Fibroblast of gingiva (primary cell): ENCODE results near the gene ZNF747.
A peak's percentile ranks its signal among the peaks of the same experiment; 100 is the strongest.
"Not testable (repeated sequence)": the region's sequence is repeated elsewhere in the genome, so short reads cannot be mapped to it uniquely, and the experiment has no call there.

Experiments used
- DNase-seq: peaks from one replicate; pipeline ENCODE4 v3.0.0-alpha.2; 2011; ENCODE audit warnings: low read depth

The ZNF747 gene

DNA sequence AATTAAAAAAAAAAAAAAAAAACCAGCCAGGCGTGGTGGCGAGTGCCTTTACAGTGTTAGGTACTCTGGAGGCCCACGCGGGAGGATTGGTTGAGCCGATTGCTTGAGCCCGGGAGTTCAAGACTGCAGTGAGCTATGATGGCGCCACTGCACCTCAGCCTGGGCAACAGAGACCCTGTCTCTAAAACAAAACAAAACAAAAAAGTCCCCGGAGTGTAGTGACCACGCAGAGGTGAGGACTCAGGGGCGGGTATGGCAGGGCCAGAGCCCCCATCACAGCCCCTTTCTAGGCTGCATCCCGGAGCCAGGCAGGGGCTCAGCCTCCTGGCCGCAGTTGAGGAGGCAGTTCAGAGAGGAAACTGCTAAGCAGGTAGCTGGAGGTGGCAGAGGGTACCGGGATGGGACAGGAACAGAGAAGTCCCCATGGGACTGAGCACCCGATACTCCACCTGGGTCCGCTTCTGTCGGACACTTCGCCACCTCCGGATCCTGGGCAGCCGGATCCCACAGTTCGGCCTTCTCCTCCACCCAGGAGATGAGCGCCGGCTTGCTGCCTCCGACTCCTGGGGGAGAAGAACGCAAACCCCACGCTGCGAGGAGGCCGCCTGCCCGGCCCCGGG is 800 bp downstream of the ZNF747 start:
- no peak for DNase-seq

DNA sequence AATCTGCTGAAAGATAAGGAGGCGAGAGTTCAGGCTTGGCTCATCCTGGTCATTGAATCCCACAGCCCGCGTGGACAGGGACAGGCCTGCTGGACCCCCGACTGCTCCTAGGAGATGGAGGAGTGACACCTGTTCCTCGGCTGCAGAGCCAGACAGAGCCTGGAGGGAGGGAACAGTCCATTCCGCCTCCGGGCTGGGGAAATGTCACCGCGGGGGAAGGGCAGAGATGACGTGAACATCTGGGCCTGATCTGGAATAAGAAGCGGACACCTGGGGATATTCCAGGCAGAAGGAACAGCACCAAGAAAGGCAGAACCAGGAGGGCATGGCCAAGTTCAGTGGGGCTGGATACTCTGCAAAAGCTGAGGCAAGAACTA is 1.5 kb downstream of the ZNF747 start:
- no peak for DNase-seq

DNA sequence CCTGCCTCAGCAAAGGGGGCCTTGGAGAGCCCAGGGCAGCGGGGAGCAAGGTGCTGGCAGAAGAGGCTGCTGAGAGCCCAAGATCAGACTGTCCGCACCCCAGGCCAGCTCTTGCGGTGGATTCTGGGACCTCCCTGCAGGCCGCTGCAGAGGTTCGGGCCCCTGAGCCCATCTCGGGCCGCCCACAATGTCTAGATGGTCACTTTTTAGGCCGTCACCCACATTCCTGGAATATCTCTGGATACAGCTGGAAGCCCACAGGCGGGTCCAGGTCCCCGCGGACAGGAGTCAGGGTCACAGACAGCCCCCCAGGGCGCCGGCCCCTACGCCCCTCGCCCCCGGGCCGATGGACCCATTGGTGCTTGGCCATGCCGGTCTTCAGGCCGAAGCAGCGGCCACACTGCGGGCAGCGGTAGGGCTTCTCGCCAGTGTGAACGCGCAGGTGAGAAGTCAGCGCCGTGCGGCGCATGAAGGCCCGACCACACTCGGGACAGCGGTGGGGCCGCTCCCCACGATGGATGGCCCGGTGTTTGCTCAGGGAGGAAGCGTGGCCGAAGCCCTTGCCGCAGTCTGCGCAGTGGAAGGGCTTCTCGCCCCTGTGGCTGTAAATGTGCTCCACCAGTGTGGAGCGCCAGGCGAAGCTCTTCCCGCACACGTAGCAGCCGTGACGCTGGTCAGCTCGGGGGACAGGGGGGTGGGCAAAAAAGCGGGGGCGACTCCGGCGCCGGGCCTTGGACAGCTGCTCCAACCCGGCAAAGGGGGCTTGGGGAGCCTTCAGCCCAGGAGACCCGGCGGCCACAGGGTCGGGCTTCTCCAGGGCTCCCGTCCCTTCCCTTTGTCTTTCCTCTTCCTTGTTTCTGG is 2.1 kb downstream of the ZNF747 start:
- DNase-seq = no peak

DNA sequence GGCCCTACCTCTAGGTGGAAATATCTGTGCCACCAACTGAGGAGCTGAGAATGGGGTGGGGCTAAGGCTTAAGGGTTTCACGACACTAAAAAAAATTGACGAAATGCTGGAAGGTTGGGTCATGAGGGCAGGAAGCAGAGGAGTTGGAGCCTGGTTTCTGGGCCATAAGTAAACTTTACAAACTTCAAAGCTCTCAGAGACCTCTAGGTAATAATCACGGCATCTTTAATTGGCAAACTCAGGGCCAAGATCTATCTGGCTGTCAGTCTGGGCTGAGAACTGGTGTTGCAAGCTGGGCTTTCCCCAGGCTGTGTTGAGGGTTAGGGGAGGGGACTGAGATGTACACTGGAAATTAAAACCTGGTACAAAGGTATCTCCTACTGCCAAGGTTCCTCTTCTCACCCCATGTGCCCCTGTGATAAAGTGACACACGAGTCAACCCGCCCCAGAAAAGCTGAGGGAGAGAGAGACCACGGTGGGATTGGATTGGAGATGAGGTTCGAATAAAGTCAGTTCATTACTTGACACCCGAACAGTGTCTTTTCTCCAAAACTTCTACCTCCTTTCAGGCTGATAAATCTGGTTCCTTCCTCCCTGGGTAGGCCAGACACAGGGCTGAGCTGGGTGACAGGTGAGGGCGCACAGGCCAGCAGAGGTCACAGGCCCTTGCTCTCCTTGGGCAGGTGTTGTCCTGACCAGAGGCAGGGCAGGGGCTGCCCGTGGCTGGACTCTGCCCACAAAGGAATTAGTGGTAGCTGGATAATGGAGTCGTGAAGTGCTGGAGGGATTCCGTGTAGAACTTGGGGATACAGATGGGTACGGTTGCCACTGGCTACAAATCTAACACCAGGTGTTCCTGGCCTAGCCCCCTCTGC is 4.3 kb downstream of the ZNF747 start:
- no peak for DNase-seq

DNA sequence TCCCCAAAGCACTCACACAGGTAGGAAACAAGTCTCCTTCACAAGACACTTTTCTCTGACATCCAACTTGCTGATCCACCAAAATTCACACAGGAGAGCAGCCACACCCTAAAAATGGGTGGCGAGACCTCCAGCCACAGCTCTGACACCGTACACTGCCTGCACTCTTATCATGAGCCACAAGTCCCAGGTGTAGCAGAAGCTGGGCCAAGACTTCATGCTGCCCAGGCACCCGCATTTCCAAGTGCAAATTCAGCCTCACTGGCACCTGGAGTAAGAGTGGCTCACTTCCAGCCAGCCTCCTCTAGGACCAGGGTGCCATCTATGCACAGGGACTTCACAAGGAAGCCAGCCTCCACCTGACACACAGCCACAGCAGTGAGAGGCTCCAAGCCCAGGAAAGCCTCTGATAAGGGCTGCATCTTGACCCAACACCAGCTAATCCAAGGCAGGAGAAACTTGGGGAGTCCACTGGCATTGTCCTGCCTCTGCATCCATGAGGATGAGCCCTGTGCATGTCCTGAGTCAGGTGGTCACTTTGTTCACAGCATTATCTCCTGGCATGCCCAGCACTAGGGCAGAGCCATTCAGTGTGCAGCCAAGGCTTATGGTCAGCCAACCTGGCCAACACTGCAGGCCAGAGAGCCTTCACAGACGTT is 5.7 kb downstream of the ZNF747 start:
- no peak for DNase-seq

DNA sequence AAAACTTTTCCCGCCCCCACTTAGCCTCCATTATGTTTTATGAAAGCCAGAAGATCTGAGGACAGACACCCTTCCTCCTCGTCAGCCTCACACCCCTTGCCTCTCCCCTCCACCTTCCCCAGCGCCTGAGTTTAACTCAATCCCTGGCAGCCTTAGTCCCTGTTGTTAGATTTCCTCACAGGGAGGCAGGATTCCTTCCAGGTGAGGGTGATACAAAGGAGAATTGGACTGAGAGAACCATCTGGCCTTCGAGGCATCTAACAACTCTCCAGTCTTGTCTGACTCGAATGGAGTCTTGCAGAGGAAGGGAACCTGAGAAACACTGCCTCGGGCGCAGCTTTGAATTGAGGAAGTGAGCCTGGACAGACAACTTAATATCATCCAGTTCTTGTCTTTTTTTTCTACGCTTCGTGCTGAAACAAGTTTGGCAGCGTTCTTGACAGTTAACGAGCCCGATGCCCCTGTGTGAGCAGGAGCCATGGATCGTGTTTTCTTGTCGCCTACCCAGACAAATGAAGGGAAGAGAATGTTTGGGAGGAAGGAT is 7.0 kb downstream of the ZNF747 start:
- no peak for DNase-seq

DNA sequence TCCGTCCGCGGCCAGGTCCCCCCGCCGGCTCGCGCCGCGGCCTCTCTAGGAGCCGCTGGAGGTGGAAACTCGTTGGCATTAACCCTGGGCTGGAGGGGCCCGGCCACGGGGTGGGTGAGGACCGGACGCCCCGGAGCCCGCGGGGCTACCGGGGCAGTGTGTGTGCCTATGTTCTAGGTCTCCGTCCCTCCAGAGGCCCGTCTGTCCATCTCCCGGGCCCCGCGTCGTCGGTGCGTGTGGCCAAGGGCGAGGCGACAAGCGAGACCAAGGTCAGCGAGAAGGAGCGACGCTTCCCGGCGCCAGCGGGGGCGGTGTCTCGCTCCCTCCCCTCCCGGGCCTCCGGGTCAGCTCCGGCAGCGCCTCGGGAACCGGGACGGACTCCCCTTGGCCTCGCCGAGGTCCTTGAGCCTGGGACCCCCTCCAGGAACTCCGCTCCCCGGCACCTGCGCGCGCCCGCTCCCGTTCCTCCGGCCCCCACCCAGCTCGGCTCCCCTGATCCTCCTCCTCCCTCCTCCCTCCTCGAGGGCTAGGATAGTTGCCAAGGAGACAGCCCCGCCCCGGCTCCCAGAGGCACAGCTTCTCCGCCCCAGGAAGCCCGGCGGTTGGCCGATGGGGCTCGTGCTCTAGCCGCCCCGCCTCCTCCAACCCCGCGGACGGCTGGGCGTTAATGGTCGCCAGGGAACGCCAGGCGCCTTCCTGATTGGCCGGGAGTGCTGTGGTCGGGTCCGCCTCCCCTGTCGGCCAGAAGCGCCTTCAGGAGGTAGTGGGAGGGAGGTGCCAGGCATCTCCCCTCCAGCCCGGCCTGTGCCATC is 7.6 kb downstream of the ZNF747 start:
- DNase-seq = peak; percentile 97

DNA sequence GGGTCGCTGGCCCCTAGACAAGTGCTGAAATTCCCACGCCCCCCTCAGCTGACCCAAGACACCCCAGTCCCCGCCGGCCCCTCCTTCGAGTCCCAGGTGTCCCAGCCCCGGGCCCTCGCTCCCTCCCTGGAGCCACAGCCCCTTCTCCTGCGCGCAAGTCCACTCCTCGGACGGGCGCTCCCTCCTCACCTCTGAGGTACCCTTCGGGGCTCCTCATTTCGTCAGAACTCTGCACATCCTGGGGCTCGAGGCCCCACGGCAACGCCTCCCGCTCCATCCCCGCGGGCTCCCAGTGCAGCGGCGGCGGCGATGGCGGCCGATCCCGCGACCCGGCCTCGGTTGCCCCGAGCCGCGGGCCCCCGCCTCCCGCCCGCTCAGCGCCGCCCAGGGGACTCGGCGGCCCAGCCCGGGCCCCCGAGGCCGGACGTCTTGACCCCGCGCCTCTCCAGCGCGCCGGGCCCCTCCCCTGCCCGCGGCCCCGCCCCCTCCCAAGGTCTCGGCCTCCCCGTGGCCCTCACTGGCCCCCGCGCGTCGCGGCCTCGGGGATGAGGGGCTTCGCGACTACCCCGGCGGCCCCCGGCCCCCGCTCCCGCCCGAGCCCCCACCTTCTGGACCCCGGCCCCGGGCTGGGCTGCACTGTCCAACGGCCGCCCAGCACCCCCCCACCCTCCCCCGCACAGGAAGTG is 8.4 kb downstream of the ZNF747 start, which contains the start of gene ZNF768:
Gene ZNF768, minus strand, starts transcription at position 430 of the 686 bp plus-strand sequence. Its CDS starts 153 bp downstream, at position 277.
- DNase-seq = no peak

DNA sequence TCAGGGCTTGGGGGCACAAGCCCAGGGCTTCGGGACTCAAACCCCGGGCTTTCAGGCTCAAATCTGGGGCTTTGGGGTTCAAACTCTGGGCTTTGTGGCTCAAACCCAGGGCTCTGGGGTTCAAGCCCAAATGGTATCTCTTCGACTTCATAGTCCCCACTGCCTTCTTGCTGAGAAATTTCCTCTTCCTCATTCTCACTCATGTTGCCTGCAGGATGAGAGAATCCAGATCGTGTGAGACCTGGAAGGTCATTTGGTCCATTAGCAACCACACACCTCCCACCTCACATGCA is 8.9 kb downstream of the ZNF747 start:
- no peak for DNase-seq

DNA sequence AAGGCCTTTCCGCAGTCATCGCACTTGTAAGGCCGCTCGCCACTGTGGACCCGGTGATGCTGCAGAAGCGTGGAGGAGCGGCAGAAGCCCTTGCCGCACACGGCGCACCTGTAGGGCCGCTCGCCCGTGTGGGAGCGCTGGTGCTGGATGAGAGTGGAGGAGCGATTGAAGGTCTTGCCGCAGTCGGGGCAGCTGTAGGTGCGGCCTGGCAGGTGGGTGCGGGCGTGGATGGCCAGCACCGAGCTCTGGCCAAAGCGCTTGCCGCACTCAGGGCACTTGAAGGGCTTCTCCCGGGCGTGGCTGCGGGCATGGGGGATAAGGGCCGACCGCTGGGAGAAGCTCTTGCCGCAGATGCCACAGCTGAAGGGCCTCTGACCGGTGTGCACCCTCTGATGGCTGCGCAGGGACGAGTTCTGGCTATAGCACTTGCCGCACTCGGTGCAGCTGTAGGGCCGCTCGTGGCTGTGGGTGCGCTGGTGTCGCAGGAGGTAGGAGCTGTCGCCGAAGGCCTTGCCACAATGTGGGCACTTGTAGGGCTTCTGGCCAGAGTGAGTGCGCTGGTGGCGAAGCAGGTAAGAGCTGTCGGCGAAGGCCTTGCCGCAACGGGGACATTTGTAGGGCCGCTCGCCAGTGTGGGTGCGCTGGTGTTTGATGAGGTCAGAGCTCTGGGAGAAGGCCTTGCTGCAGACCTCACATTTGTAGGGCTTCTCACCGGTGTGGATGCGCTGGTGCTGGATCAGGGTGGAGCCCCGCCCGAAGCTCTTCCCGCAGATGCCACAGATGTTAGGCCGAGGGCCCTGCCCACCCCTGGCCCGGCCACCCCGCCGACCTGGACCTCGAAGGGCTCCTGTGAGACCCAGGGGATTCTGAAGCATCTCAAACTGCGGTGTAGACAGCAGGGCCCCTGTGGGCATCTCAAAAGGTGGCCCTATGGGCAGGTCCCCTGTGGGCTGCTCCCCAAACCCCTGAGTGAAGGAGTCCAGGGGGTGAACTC is 9.8 kb downstream of the ZNF747 start:
- no peak for DNase-seq

DNA sequence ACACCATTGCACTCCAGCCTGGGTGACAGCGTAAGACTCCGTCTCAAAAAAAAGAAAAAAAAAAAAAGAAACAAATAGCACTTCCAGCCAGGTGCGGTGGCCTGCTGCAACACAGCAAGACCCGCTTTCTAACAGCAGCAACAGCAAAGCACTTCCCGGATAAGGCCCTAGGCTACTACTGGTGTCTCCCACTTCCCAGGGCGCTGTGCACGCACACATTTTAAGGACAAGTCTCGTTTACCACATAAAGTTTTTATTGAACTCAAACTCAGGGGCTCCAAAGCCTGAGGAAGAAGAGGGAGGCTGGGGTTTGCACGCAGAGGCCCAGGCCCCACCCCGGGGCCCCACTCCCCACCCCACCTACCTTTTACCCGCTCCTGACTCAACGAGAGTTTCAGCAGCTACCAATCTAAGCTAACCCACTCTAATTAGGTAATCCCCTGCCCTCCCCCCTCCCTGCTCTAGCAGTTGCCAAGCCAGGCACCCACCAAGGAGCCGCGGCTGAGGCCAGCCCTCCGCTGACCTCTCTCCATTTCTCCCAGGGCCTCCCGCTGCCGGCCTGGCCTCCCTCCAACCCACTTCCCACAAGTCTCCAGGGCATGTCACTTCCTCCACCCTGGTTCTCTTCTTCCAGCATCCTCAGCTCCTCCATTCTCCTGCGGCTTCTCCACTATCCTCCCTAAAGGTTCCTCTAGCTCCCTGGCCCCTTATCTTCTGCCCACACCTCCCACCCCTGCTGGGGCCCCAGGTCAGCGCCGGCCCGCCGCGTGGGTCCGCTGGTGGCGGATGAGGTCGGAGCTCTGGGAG is 10.7 kb downstream of the ZNF747 start:
- DNase-seq = no peak

DNA sequence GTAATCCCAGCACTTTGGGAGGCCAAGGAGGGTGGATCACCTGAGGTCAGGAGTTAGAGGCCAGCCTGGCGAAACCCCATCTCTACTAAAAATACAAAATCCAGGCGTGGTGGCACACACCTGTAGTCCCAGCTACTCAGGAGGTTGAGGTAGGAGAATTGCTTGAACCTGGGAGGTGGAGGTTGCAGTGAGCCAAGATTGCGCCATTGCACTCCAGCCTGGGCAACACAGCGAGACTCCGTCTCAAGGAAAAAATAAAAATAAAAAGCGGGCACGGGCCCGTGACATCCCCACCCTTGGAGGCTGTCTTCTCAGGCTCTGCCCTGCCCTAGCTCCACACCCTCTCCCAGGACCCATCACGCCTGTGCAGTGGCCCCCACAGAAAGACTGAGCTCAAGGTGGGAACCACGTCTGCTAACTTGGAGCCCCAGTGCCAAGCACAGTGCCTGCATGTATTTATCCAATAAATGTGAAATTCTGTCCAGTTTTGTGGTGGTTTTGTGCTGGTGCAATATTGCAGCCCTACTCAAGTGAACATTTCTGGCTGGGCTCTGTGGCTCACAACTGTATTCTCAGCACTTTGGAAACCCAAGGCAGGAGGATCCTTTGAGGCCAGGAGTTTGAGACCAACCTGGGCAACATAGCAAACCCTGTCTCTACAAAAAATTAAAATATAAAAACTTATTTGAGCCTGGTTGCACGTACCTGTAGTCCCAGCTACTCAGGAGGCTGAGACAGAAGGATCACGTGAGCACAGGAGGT is 11.8 kb downstream of the ZNF747 start:
- DNase-seq = not testable (repeated sequence)

DNA sequence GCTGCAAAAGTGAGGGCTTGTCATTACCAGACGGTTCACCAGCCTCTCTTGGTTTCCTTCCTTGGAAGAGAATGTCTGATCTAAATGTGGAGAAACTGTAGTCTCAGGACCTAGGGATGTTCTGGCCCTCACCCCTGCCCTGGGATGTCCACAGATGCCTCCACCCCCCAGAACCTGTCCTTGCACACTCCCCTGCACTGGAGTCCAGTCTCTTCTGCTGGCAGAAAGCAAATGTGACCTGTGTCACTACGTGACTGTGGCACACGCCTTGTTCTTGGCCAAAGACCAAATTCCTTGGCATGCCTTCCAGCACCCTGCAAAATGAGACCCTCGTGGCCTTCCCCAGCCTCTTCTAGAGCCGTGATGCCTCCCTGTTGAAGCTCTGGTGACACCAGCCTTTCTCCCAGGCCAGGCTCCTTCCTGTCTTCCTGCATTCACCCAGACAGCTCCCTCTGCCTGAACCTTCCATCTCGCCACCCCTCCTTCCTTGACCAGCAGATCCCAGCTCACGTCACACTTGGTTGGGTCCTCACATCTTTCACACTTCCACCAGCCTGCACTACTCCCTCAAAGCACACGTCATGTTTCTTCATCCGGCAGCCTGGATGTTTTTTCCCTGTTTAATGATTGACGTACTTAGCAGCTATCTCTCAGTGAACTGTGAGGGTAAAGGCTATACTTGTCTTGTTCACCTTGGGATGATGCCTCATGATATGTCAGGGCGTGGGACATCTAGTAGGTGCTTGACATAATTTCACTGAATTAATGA is 12.6 kb downstream of the ZNF747 start:
- no peak for DNase-seq

DNA sequence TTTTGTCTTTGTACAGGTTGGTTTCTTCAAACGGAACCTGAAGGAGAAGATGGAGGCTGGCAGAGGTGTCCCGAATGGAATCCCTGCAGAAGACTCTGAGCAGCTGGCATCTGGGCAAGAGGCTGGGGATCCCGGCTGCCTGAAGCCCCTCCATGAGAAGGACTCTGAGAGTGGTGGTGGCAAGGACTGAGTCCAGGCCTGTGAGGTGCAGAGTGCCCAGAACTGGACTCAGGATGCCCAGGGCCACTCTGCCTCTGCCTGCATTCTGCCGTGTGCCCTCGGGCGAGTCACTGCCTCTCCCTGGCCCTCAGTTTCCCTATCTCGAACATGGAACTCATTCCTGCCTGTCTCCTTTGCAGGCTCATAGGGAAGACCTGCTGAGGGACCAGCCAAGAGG is 13.2 kb downstream of the ZNF747 start:
- no peak for DNase-seq

DNA sequence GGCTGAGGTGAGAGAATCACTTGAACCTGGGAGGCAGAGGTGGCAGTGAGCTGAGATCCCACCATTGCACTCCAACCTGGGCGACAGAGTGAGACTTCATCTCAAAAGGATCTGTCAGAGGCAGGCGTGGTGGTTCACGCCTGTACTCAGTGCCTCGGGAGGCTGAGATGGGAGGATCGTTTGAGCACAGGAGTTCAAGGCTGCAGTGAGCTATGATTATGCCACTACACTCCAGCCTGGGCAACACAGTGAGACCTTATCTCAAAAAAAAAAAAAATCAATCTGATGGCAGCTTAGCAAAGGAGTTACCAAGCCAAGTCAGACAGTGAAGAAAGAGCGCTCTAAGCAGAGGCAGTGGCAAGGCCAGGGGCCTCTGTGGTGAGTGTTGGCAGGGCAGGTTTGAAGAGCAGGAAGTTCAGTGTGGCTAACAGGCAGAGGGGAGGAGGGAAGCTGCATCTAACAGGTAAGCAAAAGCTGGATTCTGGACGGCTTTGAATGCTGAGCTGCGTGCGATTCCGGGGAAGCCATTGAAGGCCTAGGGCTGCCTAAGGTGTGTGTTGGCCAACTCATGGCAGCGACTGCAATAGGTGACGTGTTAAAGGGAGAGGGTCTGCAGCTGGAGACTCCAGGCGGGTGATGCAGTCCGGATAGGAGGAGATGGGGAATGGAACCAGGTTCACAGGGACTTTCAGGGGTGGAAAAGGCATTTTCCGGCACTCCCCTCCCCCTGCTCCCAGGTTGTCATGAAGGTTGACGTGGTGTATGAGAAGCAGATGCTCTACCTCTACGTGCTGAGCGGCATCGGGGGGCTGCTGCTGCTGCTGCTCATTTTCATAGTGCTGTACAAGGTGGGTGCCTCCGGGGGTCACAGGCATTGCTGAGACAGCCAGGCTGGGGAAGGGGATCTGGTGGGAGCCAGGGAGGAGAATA is 15.3 kb downstream of the ZNF747 start:
- DNase-seq = no peak

DNA sequence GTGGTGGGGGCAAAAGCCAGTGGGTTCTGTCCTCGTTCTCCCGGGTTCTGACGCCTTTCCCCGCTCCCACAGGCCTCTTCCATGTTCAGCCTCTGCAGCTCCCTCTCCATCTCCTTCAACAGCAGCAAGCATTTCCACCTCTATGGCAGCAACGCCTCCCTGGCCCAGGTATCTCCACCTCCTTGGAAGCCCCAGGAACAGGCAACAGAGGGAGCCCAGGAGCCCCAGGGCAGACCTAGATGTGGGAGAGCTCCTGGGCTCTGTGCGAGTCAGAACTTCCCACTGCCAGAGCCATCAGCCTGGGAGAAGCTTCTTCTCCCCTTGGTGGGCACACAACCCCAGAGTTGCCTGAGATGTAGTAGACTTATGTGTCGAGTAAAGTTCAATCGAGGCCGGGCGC is 16.1 kb downstream of the ZNF747 start:
- DNase-seq = no peak
